SKM-1 (cell line): ENCODE results near the gene GAS2.

Source experiments
- DNase-seq: peaks from one replicate; lab custom pipeline; 2025; ENCODE audit not compliant: unreplicated experiment; lab: John Stamatoyannopoulos, UW

The GAS2 gene

DNA sequence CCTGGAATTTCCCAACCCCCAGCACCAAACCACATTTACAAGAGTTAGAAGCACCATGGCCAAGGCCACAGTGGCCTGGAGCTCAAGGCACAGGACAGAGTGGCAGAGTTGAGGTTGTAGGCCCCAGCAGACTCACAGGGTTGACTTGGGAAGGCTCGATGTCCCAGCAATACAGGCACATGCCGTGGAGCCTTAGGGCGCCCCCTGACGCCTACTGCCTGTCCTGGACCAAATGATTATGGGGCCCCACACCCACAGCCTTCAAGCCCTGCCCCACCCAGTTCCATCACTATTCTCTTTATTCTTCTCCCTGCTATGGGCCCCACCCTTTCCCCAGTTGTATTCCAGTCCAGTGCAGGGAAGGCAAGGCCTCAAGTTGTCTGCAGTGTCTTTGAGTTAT is 193.8 kb downstream of the GAS2 start, which contains the start of gene CCDC179:
TSS of gene CCDC179 (minus strand) at position 234 of the 400 bp plus-strand sequence. CDS start at position 181, 53 bp downstream.
- DNase-seq, result no peak
